ENCODE measurements around the gene FEM1B.

The FEM1B gene

DNA sequence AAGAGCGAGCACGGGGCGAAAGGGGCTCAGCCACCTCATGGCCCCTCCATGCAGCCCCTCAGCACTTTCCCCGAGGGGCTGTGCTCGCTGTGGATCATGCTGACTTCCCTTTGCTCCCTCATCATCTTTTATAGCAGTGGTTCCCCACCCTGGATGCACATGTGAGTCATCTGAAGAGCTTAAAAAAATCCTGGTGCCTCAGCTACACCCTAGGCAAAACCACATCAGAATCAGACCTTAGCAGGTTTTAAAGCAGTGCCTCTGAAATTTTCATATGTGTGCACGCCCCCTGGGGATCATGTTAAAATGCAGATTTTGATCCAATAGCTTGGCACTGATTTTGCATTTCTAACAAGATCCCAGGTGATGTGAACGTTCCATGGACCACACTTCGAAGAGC, 50.9 kb downstream of the FEM1B start:
- no CpG with 5 or more reads among the region's 8 CpGs for WGBS (ENCODE audit: insufficient coverage, insufficient read length)

GRCh38 chr15:68328964-68329363, 51.4 kb downstream of the FEM1B start:
- H3K27me3 ChIP-seq (ENCODE audit: control insufficient read depth, insufficient read depth, low read length): no peaks in the 10 kb centered on the region
- H3K4me3 ChIP-seq (ENCODE audit: low read length): no peak overlapping the region
- no peak overlapping the region for H3K27ac ChIP-seq (ENCODE audit: low read length)
- no peaks in the 10 kb centered on the region for H3K36me3 ChIP-seq (ENCODE audit: control insufficient read depth, insufficient read depth, low read length)
- 0 out of 2 replicates have a peak, but pooled peaks cover 1% of the 10 kb centered on the region for H3K4me1 ChIP-seq (ENCODE audit: control insufficient read depth, insufficient read depth, low read length)
- no peak for DNase-seq (ENCODE audit: low read depth, low spot score)
- no peaks in the 10 kb centered on the region for H3K9me3 ChIP-seq (ENCODE audit: control insufficient read depth, insufficient read depth, low read length)
- no CpG with 5 or more reads among the region's 3 CpGs for WGBS (ENCODE audit: insufficient coverage, insufficient read length)

More for the DNA sequence above, 50.9 kb downstream of the FEM1B start:
- Histone ChIP-seq H3K4me3 (ENCODE audit: low read length) (no peak overlapping the region), H3K36me3 (ENCODE audit: control insufficient read depth, insufficient read depth, low read length) (no peaks in the 10 kb centered on the region), H3K4me1 (ENCODE audit: control insufficient read depth, insufficient read depth, low read length) (0 out of 2 replicates have a peak, but pooled peaks cover 1% of the 10 kb centered on the region), H3K9me3 (ENCODE audit: control insufficient read depth, insufficient read depth, low read length) (no peaks in the 10 kb centered on the region), H3K27ac (ENCODE audit: low read length) (no peak overlapping the region), H3K27me3 (ENCODE audit: control insufficient read depth, insufficient read depth, low read length) (no peaks in the 10 kb centered on the region)
- DNase-seq (ENCODE audit: low read depth, low spot score): no peak

- no peaks in the 10 kb centered on the region for H3K36me3 ChIP-seq (ENCODE audit: control insufficient read depth, insufficient read depth, low read length)
- DNase-seq (ENCODE audit: low read depth, low spot score): no peak
- no peaks in the 10 kb centered on the region for H3K9me3 ChIP-seq (ENCODE audit: control insufficient read depth, insufficient read depth, low read length)
- WGBS (ENCODE audit: insufficient coverage, insufficient read length): no CpG with 5 or more reads among the region's 6 CpGs
- H3K27ac ChIP-seq (ENCODE audit: low read length): no peak overlapping the region
- H3K27me3 ChIP-seq (ENCODE audit: control insufficient read depth, insufficient read depth, low read length): no peaks in the 10 kb centered on the region
- H3K4me1 ChIP-seq (ENCODE audit: control insufficient read depth, insufficient read depth, low read length): 0 out of 2 replicates have a peak, but pooled peaks cover 1% of the 10 kb centered on the region
- H3K4me3 ChIP-seq (ENCODE audit: low read length): no peak overlapping the region
Observed at GRCh38 chr15:68330416-68330815, 52.9 kb downstream of the FEM1B start.

DNA sequence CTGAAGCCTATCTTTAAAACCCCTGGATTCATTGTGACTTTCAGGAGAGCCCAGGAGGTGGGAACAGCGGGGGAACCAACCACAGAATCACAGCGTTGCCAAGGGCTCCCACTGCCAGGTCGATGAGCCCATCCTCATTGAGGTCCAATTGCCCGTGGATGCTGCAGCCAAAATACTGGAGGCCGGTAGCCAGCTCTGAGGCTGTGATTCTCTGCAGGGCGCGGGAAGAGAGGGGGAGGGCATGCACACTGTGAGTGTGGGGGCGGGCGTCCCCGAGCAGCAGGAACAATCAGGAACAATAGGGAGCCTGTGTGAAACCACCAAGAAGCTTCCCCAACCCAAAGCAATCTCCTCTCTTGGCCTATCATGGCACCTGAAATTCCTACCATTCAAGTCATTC, 53.4 kb downstream of the FEM1B start:
- Histone ChIP-seq H3K4me3 (ENCODE audit: low read length) (no peak overlapping the region), H3K4me1 (ENCODE audit: control insufficient read depth, insufficient read depth, low read length) (peaks cover 3% of the 10 kb centered on the region; the same call in 1 of the 2 replicates), H3K27me3 (ENCODE audit: control insufficient read depth, insufficient read depth, low read length) (no peaks in the 10 kb centered on the region), H3K36me3 (ENCODE audit: control insufficient read depth, insufficient read depth, low read length) (no peaks in the 10 kb centered on the region), H3K27ac (ENCODE audit: low read length) (no peak overlapping the region), H3K9me3 (ENCODE audit: control insufficient read depth, insufficient read depth, low read length) (no peaks in the 10 kb centered on the region)
- DNase-seq (ENCODE audit: low read depth, low spot score): no peak
- no CpG with 5 or more reads among the region's 10 CpGs for WGBS (ENCODE audit: insufficient coverage, insufficient read length)

- Histone ChIP-seq H3K27ac (ENCODE audit: low read length) (no peak overlapping the region), H3K4me3 (ENCODE audit: low read length) (no peak overlapping the region), H3K27me3 (ENCODE audit: control insufficient read depth, insufficient read depth, low read length) (no peaks in the 10 kb centered on the region), H3K9me3 (ENCODE audit: control insufficient read depth, insufficient read depth, low read length) (no peaks in the 10 kb centered on the region), H3K4me1 (ENCODE audit: control insufficient read depth, insufficient read depth, low read length) (peaks cover 1% of the 10 kb centered on the region; the same call in 1 of the 2 replicates), H3K36me3 (ENCODE audit: control insufficient read depth, insufficient read depth, low read length) (no peaks in the 10 kb centered on the region)
- no peak for DNase-seq (ENCODE audit: low read depth, low spot score)
- no CpG with 5 or more reads among the region's 21 CpGs for WGBS (ENCODE audit: insufficient coverage, insufficient read length)
Observed at GRCh38 chr15:68332266-68332665, 54.7 kb downstream of the FEM1B start.

DNA sequence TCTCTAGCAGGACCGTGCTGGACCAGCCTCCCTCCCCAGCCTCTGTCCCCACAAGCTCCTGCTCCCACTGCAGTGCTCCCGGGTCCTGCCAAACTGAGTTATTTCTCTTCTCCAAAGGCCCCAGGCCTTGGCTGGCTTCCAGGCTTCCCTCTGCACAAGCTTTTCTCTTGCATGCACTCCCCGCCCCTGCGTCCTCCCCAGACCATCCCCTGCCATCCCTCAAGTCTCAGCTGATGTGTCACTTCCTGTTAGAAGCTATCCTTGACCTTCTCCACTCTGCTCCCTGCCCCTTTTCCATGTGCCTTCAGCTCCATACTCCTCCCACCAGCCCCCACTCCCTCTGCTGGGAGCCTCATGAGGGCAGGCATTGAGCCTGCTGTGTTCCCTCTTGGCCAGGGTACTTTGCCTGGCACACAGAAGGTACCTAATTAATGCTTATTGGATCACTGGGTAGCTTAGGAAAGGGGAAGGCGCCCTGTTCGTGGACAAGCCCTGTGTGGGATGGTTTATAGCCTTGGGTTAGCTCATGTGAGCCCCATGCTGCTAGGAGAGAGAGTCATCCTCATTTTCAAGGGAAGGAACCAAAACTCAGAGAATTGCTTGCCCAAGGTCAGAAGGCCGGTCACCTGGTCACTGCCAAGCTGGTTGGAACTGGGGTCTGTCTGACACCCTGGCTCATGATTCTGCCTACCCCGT, 56.4 kb downstream of the FEM1B start:
- DNase-seq (ENCODE audit: low read depth, low spot score): no peak
- H3K4me3 ChIP-seq (ENCODE audit: low read length): no peak overlapping the region
- no peak overlapping the region for H3K27ac ChIP-seq (ENCODE audit: low read length)
- no peaks in the 10 kb centered on the region for H3K9me3 ChIP-seq (ENCODE audit: control insufficient read depth, insufficient read depth, low read length)
- H3K36me3 ChIP-seq (ENCODE audit: control insufficient read depth, insufficient read depth, low read length): no peaks in the 10 kb centered on the region
- no peaks in the 10 kb centered on the region for H3K27me3 ChIP-seq (ENCODE audit: control insufficient read depth, insufficient read depth, low read length)
- WGBS (ENCODE audit: insufficient coverage, insufficient read length): no CpG with 5 or more reads among the region's 8 CpGs
- peaks cover 1% of the 10 kb centered on the region; the same call in 1 of the 2 replicates for H3K4me1 ChIP-seq (ENCODE audit: control insufficient read depth, insufficient read depth, low read length)

DNA sequence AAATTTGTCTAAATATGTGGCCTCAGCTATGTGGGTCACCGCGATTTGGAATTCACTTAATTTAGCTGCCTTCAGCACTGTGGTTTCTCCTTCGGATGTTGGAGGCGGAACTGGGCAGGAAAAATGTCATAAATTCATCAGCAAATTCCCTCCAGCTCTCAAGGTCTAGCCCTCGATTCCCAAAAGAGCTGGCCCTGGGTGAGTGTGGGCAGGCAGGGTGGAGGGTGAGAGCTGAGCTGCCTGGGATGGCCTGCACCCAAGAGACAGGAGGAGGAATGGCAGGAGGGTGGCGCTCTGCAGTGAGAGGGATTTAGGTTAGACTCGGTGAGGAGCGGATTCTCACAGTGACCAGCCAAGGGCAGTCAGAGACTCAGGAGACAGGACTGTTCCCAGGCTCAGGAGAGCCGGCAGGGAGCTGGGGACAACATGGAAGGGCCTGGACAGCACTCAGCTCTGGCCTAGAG, 57.1 kb downstream of the FEM1B start:
- H3K27me3 ChIP-seq (ENCODE audit: control insufficient read depth, insufficient read depth, low read length): no peaks in the 10 kb centered on the region
- peaks cover 1% of the 10 kb centered on the region; the same call in 1 of the 2 replicates for H3K4me1 ChIP-seq (ENCODE audit: control insufficient read depth, insufficient read depth, low read length)
- no peak overlapping the region for H3K4me3 ChIP-seq (ENCODE audit: low read length)
- H3K27ac ChIP-seq (ENCODE audit: low read length): no peak overlapping the region
- no peaks in the 10 kb centered on the region for H3K36me3 ChIP-seq (ENCODE audit: control insufficient read depth, insufficient read depth, low read length)
- no peak for DNase-seq (ENCODE audit: low read depth, low spot score)
- no CpG with 5 or more reads among the region's 9 CpGs for WGBS (ENCODE audit: insufficient coverage, insufficient read length)
- no peaks in the 10 kb centered on the region for H3K9me3 ChIP-seq (ENCODE audit: control insufficient read depth, insufficient read depth, low read length)

DNA sequence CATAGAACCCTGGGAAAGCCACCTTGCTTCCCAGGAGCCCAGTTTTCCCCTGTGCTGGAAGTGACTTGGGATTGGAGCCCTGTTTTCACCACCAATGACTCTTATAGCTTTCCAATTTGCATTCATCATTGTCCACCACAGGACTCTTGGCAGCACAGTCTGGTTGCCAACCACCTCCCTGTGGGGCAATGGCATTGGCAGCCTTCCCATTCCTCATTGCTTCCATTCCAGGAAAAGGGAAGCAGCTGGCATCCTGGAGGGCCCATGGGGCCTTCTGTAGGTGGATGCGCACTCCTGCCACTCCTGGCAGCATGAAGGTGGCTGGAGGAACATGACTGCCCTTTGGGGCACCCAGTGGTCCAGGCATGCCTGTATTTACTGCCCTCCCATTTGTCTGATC, 57.7 kb downstream of the FEM1B start:
- no peak for DNase-seq (ENCODE audit: low read depth, low spot score)
- Histone ChIP-seq H3K4me1 (ENCODE audit: control insufficient read depth, insufficient read depth, low read length) (peaks cover 1% of the 10 kb centered on the region; the same call in 1 of the 2 replicates), H3K36me3 (ENCODE audit: control insufficient read depth, insufficient read depth, low read length) (no peaks in the 10 kb centered on the region), H3K9me3 (ENCODE audit: control insufficient read depth, insufficient read depth, low read length) (no peaks in the 10 kb centered on the region), H3K4me3 (ENCODE audit: low read length) (no peak overlapping the region), H3K27me3 (ENCODE audit: control insufficient read depth, insufficient read depth, low read length) (no peaks in the 10 kb centered on the region), H3K27ac (ENCODE audit: low read length) (no peak overlapping the region)
- WGBS (ENCODE audit: insufficient coverage, insufficient read length): no CpG with 5 or more reads among the region's 1 CpG

GRCh38 chr15:68335655-68336054, 58.1 kb downstream of the FEM1B start:
- WGBS (ENCODE audit: insufficient coverage, insufficient read length): no CpG with 5 or more reads among the region's 14 CpGs

GRCh38 chr15:68336516-68336915, 59.0 kb downstream of the FEM1B start:
- Histone ChIP-seq H3K36me3 (ENCODE audit: control insufficient read depth, insufficient read depth, low read length) (no peaks in the 10 kb centered on the region), H3K9me3 (ENCODE audit: control insufficient read depth, insufficient read depth, low read length) (no peaks in the 10 kb centered on the region), H3K27me3 (ENCODE audit: control insufficient read depth, insufficient read depth, low read length) (no peaks in the 10 kb centered on the region), H3K4me1 (ENCODE audit: control insufficient read depth, insufficient read depth, low read length) (peaks cover 1% of the 10 kb centered on the region; the same call in 1 of the 2 replicates), H3K27ac (ENCODE audit: low read length) (no peak overlapping the region), H3K4me3 (ENCODE audit: low read length) (no peak overlapping the region)
- DNase-seq (ENCODE audit: low read depth, low spot score): no peak
- WGBS (ENCODE audit: insufficient coverage, insufficient read length): no CpG with 5 or more reads among the region's 7 CpGs

More at GRCh38 chr15:68335655-68336054, 58.1 kb downstream of the FEM1B start:
- Histone ChIP-seq H3K4me3 (ENCODE audit: low read length) (no peak overlapping the region), H3K4me1 (ENCODE audit: control insufficient read depth, insufficient read depth, low read length) (peaks cover 1% of the 10 kb centered on the region; the same call in 1 of the 2 replicates), H3K9me3 (ENCODE audit: control insufficient read depth, insufficient read depth, low read length) (no peaks in the 10 kb centered on the region), H3K36me3 (ENCODE audit: control insufficient read depth, insufficient read depth, low read length) (no peaks in the 10 kb centered on the region), H3K27me3 (ENCODE audit: control insufficient read depth, insufficient read depth, low read length) (no peaks in the 10 kb centered on the region), H3K27ac (ENCODE audit: low read length) (no peak overlapping the region)
- DNase-seq (ENCODE audit: low read depth, low spot score): no peak

GRCh38 chr15:68337826-68338225, 60.3 kb downstream of the FEM1B start:
- no CpG with 5 or more reads among the region's 6 CpGs for WGBS (ENCODE audit: insufficient coverage, insufficient read length)
- Histone ChIP-seq H3K9me3 (ENCODE audit: control insufficient read depth, insufficient read depth, low read length) (no peaks in the 10 kb centered on the region), H3K27me3 (ENCODE audit: control insufficient read depth, insufficient read depth, low read length) (no peaks in the 10 kb centered on the region), H3K4me3 (ENCODE audit: low read length) (no peak overlapping the region), H3K4me1 (ENCODE audit: control insufficient read depth, insufficient read depth, low read length) (peaks cover 1% of the 10 kb centered on the region; the same call in 1 of the 2 replicates), H3K27ac (ENCODE audit: low read length) (no peak overlapping the region), H3K36me3 (ENCODE audit: control insufficient read depth, insufficient read depth, low read length) (no peaks in the 10 kb centered on the region)
- DNase-seq (ENCODE audit: low read depth, low spot score): no peak
